T-helper 17 cell (primary cell): ENCODE data around the gene HSF4. TPM values are rescaled to one million over a fixed set of nuclear protein-coding genes. Genes with fewer than 3 reads are reported as not detected.

Source experiments
- ATAC-seq: fragments of 150-1000 bp; cut with Tn5 transposase; 2 replicates; pipeline ENCODE4 v1.10.0; 2021; ENCODE audit warnings: mild to moderate bottlenecking, moderate library complexity
- DNase-seq, 3 donors: peaks; one replicate each; pipeline versions ENCODE4 v3.0.0 to v3.0.0-alpha.2; 2020 to 2021
- H3K9me3 ChIP-seq: one replicate; pipeline ENCODE4 v1.7.0; 2013; ENCODE audit warnings: low read length, mild to moderate bottlenecking; ENCODE audit not compliant: control insufficient read depth, poor library complexity, severe bottlenecking
- H3K27ac Mint-ChIP-seq: one replicate; pipeline ENCODE4 v1.8.0; 2022; ENCODE audit warnings: mild to moderate bottlenecking, moderate library complexity, mixed read lengths
- H3K27me3 Mint-ChIP-seq: one replicate; pipeline ENCODE4 v1.8.0; 2022; ENCODE audit warnings: mixed read lengths
- H3K36me3 Mint-ChIP-seq: one replicate; pipeline ENCODE4 v1.8.0; 2022; ENCODE audit warnings: low read depth, mixed read lengths
- H3K4me1 Mint-ChIP-seq: one replicate; pipeline ENCODE4 v1.8.0; 2022; ENCODE audit warnings: mild to moderate bottlenecking, mixed read lengths
- H3K4me3 Mint-ChIP-seq: one replicate; pipeline ENCODE4 v1.8.0; 2022; ENCODE audit warnings: mild to moderate bottlenecking, moderate library complexity, mixed read lengths
- total RNA-seq, 4 donors: library from RNA in 2 of 4; stranded (reverse) in 2 of 4; gene quantifications; one replicate each; pipeline ENCODE4 v1.2.3 and lab custom pipeline; 2022 to 2026

Gene HSF4
- total RNA-seq, 2 donors from 2014 or later = 54.5 to 80.9 TPM

DNA sequence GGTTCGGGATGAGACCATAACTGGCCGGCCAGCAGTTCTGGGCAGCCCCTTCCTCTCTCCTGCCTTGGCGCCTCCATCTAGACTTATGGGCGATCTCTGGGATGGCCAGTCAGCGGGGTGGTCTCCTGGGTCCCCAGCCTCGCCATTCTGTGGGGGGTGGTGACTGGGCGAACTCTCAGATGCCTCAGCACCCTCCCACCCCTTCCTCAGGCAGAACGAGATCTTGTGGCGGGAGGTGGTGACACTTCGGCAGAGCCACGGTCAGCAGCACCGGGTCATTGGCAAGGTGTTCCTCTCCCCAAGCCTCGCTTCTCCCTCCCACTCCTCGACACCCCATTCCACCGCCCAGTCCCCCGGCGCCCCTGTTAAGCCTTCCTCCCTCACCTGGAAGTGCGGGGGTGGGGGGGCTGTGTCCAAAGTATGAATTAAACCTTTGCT, 1.6 kb downstream of the HSF4 start:
- Mint-ChIP-seq H3K4me3 (peak overlapping the region; percentile 59), H3K27me3 (peaks cover 22% of the 10 kb centered on the region), H3K27ac (no peak overlapping the region), H3K36me3 (peaks cover 2% of the 10 kb centered on the region), H3K4me1 (peaks cover 28% of the 10 kb centered on the region)
- DNase-seq (no peak), ATAC-seq (no peak)
- H3K9me3 ChIP-seq = no peaks in the 10 kb centered on the region

DNA sequence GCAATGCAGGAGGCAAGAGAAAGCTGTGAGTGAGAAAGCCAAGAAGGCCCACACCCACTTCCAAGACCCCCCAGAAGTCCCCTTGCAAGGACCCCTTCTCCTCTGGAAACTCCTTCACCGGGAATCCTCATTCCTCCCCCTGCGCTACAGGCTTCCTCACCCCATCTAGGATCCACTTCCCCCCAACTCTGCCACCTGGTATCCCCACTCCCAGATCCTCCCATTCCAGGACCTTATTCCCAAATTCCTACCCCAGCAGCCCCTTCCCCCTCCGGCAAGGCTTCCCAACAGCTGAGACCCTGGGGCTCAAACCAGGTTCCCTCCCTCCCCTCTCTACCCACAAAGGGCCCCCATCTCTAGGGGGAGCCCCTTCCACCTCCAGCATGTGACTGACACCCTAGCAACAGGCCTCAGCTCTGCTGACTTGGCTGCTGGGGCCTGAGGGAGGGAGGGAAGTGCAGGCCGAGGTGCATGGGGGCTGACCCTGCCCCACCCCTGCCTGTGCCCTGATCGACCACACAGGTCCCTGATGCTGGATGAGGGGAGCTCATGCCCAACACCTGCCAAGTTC, 2.1 kb downstream of the HSF4 start:
- H3K9me3 ChIP-seq = no peaks in the 10 kb centered on the region
- no peak for DNase-seq
- H3K4me1 Mint-ChIP-seq = peaks cover 30% of the 10 kb centered on the region
- H3K27me3 Mint-ChIP-seq = peaks cover 28% of the 10 kb centered on the region
- peak overlapping the region; percentile 59 for H3K4me3 Mint-ChIP-seq
- no peak for ATAC-seq
- H3K36me3 Mint-ChIP-seq = peaks cover 2% of the 10 kb centered on the region
- no peak overlapping the region for H3K27ac Mint-ChIP-seq

DNA sequence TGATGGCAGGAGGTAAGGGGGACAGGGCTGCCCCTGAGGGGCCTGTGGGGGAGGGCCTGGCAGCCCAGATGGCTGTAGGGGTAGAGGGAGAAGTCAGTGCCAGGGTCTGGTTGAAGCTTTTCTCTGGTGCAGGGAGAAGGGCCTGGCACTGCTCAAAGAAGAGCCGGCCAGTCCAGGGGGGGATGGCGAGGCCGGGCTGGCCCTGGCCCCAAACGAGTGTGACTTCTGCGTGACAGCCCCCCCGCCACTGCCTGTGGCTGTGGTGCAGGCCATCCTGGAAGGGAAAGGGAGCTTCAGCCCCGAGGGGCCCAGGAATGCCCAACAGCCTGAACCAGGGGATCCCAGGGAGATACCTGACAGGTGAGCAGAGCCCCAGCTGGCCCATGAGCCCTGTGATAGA, 3.0 kb downstream of the HSF4 start:
- H3K9me3 ChIP-seq = no peaks in the 10 kb centered on the region
- peaks cover 2% of the 10 kb centered on the region for H3K36me3 Mint-ChIP-seq
- no peak for DNase-seq
- H3K4me1 Mint-ChIP-seq = peaks cover 28% of the 10 kb centered on the region
- no peak overlapping the region for H3K4me3 Mint-ChIP-seq
- no peak overlapping the region for H3K27ac Mint-ChIP-seq
- peaks cover 30% of the 10 kb centered on the region for H3K27me3 Mint-ChIP-seq
- no peak for ATAC-seq

DNA sequence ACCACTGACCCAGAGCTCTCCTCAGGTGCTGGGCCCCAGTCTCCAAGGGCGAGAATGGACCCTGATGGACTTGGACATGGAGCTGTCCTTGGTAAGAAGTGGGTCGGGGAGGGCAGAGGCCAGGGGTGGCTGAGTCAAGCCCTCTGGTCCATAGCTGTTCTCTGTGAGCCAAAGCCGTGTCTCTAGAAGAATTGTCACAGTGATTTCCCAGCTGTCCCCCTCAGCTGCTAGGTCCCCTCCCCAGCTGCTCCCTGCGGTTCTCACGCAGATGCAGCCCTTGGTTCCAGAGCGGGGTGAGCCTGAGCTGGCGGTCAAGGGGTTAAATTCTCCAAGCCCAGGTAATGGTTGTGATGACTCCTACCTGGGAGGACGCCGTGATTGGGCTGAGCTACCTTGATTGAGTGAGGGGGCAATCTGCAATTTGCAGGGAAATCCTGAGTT, 4.5 kb downstream of the HSF4 start:
- no peak overlapping the region for H3K27ac Mint-ChIP-seq
- H3K4me3 Mint-ChIP-seq = no peak overlapping the region
- peaks cover 36% of the 10 kb centered on the region for H3K4me1 Mint-ChIP-seq
- ATAC-seq (no peak), DNase-seq (no peak)
- H3K27me3 Mint-ChIP-seq = peaks cover 30% of the 10 kb centered on the region
- peaks cover 2% of the 10 kb centered on the region for H3K36me3 Mint-ChIP-seq
- H3K9me3 ChIP-seq = no peaks in the 10 kb centered on the region

DNA sequence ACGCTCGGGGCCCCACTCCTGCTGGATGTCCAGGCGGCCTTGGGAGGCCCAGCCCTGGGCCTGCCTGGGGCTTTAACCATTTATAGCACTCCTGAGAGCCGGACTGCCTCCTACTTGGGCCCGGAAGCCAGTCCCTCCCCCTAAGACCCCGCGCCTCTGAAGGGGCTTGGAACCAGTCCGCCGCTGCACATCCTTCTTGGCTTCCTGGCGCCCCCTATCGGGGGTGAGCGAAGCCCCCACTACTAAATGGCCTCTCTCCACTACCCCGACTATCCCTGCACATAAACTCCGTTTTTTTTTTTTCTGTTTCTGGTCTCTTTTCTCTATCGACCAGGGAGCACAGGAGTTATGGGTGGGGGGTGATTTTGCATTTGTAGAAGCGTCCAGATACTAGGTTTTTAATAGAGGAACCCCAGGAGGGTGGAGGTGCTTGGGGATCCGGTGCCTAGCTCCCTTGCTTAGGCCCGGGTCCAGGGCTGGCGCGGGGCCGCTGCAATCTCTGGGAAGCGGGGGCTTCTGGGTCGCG, 5.2 kb downstream of the HSF4 start:
- H3K9me3 ChIP-seq = no peaks in the 10 kb centered on the region
- peaks cover 38% of the 10 kb centered on the region for H3K4me1 Mint-ChIP-seq
- DNase-seq = no peak
- H3K36me3 Mint-ChIP-seq = peaks cover 2% of the 10 kb centered on the region
- no peak for ATAC-seq
- no peak overlapping the region for H3K27ac Mint-ChIP-seq
- peak overlapping the region; percentile 89 for H3K4me3 Mint-ChIP-seq
- peaks cover 30% of the 10 kb centered on the region for H3K27me3 Mint-ChIP-seq

DNA sequence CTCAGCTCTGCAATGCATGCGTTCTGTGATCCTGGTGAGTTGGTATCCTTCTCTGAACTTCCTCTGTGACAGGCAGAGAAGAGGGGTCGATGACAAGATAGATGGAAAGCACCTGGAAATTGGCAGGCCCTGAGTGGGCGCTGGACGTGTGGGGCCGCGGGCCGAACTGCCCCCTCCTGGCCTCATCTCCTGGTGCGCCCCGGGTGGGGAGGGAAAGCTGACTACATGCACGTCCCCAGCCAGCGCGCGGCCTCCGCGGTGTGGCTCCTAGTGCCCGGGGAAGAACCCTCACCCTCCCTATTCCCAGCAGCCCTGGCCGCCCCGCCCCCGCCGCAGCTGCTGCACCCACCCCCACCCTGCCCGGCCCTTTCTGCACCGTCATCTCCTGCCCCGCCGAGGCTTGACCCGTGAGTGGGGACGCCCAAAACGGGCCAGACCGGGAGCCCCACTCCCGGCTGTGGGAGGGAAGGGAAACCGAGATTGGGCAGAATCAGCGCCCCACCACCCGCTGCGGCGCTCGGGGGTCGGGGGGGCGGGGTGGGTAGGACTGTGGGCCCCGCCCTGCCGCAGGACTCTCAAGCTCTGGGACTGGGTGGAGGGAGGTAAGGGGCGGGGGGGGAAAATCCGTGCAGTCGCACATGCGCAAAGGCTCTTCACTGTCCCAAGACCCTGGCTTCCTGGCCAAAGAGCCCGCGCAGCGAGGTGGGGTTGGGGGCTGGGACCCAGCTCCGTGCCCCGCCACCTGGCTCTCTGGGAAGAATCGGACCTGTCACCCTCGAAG, 5.8 kb downstream of the HSF4 start, which contains the start of gene NOL3:
NOL3 (plus strand) TSS at position 371 of the 781 bp plus-strand sequence.
- Mint-ChIP-seq H3K27me3 (peaks cover 25% of the 10 kb centered on the region), H3K4me1 (peaks cover 34% of the 10 kb centered on the region), H3K36me3 (peaks cover 2% of the 10 kb centered on the region), H3K27ac (peak within 1 kb of the TSS; percentile 41), H3K4me3 (peak within 1 kb of the TSS; percentile 89)
- H3K9me3 ChIP-seq = no peaks in the 10 kb centered on the region
- peak; percentile 29 for ATAC-seq
- DNase-seq = no peak

DNA sequence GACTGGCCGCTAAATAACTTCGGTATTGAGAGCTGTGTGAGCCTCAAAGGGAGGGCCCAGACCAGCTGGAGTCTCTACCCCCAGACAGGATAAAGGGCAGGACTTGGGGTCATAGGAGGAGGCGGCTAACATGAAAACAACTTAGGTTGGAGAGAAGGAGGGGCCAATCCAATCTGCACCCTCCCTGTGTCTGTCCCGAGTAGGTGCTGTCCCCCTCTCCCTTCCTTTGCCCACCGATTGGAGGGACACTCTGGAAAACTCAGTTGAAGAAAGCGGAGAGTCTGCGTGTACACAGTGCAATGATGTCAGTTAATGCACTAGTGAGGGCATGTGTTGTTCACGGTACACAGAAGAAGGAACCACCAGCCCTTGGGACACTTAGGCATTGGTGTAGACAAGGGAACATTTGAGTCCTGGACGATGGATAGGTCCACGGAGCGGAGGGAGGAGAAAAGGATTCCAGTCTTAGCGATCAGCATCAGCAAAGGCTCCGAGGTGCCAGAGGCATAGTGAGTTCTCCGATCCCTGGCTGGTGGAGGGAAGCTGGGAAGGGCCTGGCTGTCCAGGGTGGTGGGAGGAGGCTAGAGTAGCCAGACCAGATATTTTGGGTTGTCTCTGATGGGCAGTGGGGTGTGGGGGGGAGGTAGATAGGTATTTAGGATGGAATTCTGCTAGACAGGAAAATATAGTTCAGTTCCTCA, 6.6 kb downstream of the HSF4 start:
- no peaks in the 10 kb centered on the region for H3K9me3 ChIP-seq
- peak overlapping the region; percentile 41 for H3K27ac Mint-ChIP-seq
- DNase-seq (no peak), ATAC-seq (no peak)
- H3K4me1 Mint-ChIP-seq = peaks cover 30% of the 10 kb centered on the region
- peaks cover 23% of the 10 kb centered on the region for H3K27me3 Mint-ChIP-seq
- H3K36me3 Mint-ChIP-seq = peaks cover 2% of the 10 kb centered on the region
- H3K4me3 Mint-ChIP-seq = peak overlapping the region; percentile 89

DNA sequence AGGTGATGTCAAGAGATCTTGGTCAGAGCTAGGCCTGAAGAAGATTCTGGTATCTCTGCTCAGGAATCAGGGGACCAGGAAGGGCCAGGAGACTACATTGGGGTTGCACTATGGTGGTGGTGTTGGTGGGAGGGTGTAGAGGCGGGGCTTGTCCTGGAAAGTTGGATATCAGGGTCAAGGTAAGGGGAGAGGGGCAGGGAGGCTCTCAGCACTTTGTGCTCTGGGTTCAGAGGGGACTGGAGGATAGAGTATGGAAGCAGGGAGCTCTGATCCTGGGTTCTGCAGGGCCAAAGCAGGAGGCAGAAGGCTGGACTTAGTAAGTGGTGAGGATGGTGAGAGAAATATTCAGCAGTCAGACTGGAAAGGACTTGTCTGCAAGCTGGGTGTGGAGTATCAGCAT, 8.8 kb downstream of the HSF4 start:
- peaks cover 22% of the 10 kb centered on the region for H3K27me3 Mint-ChIP-seq
- ATAC-seq (no peak), DNase-seq (no peak)
- H3K4me3 Mint-ChIP-seq = peak overlapping the region; percentile 95
- peak overlapping the region; percentile 80 for H3K27ac Mint-ChIP-seq
- H3K4me1 Mint-ChIP-seq = peaks cover 38% of the 10 kb centered on the region
- H3K9me3 ChIP-seq = no peaks in the 10 kb centered on the region
- H3K36me3 Mint-ChIP-seq = peaks cover under 1% of the 10 kb centered on the region

DNA sequence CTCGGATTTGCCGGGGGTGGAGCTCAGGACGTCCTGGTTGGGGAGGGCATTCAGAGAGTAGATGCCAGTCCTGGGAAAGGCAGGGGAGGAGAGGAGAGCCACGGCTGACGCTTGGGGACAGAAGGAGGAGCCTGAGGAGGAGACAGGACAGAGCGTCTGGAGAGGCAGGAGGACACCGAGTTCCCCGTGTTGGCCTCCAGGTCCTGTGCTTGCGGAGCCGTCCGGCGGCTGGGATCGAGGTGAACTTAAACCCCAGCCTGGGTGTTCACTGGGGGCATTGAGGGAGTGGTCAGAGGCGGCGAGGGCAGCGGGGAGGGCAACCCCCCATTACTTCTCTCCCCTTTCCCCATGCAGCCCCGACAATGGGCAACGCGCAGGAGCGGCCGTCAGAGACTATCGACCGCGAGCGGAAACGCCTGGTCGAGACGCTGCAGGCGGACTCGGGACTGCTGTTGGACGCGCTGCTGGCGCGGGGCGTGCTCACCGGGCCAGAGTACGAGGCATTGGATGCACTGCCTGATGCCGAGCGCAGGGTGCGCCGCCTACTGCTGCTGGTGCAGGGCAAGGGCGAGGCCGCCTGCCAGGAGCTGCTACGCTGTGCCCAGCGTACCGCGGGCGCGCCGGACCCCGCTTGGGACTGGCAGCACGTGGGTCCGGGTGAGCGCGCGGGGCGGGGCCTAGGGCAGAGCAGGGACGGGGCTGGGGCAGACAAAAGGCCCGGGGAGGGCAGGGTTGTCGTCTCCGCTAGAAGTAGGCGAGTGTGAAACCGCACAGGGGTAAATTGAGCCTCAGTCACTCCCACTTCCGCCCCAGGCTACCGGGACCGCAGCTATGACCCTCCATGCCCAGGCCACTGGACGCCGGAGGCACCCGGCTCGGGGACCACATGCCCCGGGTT, 9.5 kb downstream of the HSF4 start:
- peak; percentile 81 for ATAC-seq
- DNase-seq = peak; percentile 45 to 56 (median 53)
- no peaks in the 10 kb centered on the region for H3K9me3 ChIP-seq
- Mint-ChIP-seq H3K27me3 (peaks cover 25% of the 10 kb centered on the region), H3K4me1 (peaks cover 44% of the 10 kb centered on the region), H3K27ac (peak overlapping the region; percentile 80), H3K36me3 (no peaks in the 10 kb centered on the region), H3K4me3 (peak overlapping the region; percentile 95)

DNA sequence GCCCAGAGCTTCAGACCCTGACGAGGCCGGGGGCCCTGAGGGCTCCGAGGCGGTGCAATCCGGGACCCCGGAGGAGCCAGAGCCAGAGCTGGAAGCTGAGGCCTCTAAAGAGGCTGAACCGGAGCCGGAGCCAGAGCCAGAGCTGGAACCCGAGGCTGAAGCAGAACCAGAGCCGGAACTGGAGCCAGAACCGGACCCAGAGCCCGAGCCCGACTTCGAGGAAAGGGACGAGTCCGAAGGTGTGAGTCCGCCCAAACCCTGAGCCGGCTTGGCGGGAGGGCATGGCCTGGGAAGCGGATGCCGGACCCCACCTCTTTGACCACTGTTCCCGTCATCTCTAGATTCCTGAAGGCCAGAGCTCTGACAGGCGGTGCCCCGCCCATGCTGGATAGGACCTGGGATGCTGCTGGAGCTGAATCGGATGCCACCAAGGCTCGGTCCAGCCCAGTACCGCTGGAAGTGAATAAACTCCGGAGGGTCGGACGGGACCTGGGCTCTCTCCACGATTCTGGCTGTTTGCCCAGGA, 10.2 kb downstream of the HSF4 start:
- H3K4me1 Mint-ChIP-seq = peaks cover 42% of the 10 kb centered on the region
- H3K27me3 Mint-ChIP-seq = peaks cover 26% of the 10 kb centered on the region
- ATAC-seq = no peak
- H3K27ac Mint-ChIP-seq = no peak overlapping the region
- no peaks in the 10 kb centered on the region for H3K9me3 ChIP-seq
- no peaks in the 10 kb centered on the region for H3K36me3 Mint-ChIP-seq
- no peak for DNase-seq
- H3K4me3 Mint-ChIP-seq = peak overlapping the region; percentile 95

DNA sequence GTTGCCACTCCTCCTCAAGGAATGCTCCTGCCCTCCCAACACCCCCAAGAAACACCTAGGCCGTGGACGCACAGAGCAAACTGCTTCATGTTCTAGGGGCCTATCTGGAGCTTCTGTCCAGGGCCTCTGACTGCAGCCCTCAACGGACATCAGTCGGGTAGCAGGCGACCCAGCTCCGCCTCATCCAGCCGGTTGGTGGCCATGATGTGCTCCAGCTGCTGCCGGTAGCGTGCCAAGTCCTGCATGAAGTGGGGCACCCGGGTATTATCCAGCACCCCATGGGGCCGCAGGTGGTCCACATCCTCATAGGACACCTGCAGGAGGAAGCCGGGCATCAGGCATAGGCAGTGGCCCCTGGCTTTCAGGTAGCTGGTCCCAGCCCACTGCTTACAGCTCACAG, 12.1 kb downstream of the HSF4 start:
- Mint-ChIP-seq H3K27ac (no peak overlapping the region), H3K27me3 (peaks cover 18% of the 10 kb centered on the region), H3K36me3 (no peaks in the 10 kb centered on the region), H3K4me3 (peak overlapping the region; percentile 81), H3K4me1 (peaks cover 30% of the 10 kb centered on the region)
- no peaks in the 10 kb centered on the region for H3K9me3 ChIP-seq
- no peak for DNase-seq
- ATAC-seq = no peak
